GM19395 (cell line): ENCODE results near the gene CTNNBL1.
"Not testable (repeated sequence)": the region's sequence is repeated elsewhere in the genome, so short reads cannot be mapped to it uniquely, and the experiment has no call there.

Experiments used
- ATAC-seq: cut with Tn5 transposase; IDR thresholded peaks from one replicate; pipeline ENCODE4 v1.9.1; 2021; ENCODE audit warnings: mild to moderate bottlenecking, moderate library complexity; ENCODE audit not compliant: unreplicated experiment

The CTNNBL1 gene

GRCh38 chr20:37677969-37678861 is 15.6 kb upstream of the CTNNBL1 start:
- no peak for ATAC-seq

- ATAC-seq: not testable (repeated sequence)
These were observed 14.1 kb upstream of the CTNNBL1 start for GRCh38 chr20:37679751-37680150.

- ATAC-seq: no peak
These were observed 13.4 kb upstream of the CTNNBL1 start for GRCh38 chr20:37680420-37680819.

- ATAC-seq: no peak
These were observed 12.3 kb upstream of the CTNNBL1 start for GRCh38 chr20:37681384-37682112.

- not testable (repeated sequence) for ATAC-seq
These were observed 10.7 kb upstream of the CTNNBL1 start for GRCh38 chr20:37683146-37683545.

- no peak for ATAC-seq
These were observed 6.9 kb upstream of the CTNNBL1 start for GRCh38 chr20:37686762-37687477.

- ATAC-seq: no peak
These were observed 6.4 kb upstream of the CTNNBL1 start for GRCh38 chr20:37687478-37687805.

- no peak for ATAC-seq
These were observed 5.7 kb upstream of the CTNNBL1 start for GRCh38 chr20:37688093-37688492.

GRCh38 chr20:37690626-37691369 is 3.0 kb upstream of the CTNNBL1 start:
- no peak for ATAC-seq

GRCh38 chr20:37692459-37693166 is 1.2 kb upstream of the CTNNBL1 start:
- no peak for ATAC-seq

GRCh38 chr20:37693242-37693634 is 592 bp upstream of the CTNNBL1 start:
- no peak for ATAC-seq

- ATAC-seq: no peak
These were observed 2.0 kb downstream of the CTNNBL1 start for GRCh38 chr20:37695684-37696342.

- ATAC-seq: peak; percentile 60
These were observed 3.5 kb downstream of the CTNNBL1 start for GRCh38 chr20:37697314-37697713.

- ATAC-seq: no peak
These were observed 5.4 kb downstream of the CTNNBL1 start for GRCh38 chr20:37699202-37699601.

- no peak for ATAC-seq
These were observed 6.5 kb downstream of the CTNNBL1 start for GRCh38 chr20:37700301-37700700.

- ATAC-seq: not testable (repeated sequence)
These were observed 7.8 kb downstream of the CTNNBL1 start for GRCh38 chr20:37701676-37702075.

- ATAC-seq: no peak
These were observed 8.7 kb downstream of the CTNNBL1 start for GRCh38 chr20:37702403-37703034.

- ATAC-seq: no peak
These were observed 9.4 kb downstream of the CTNNBL1 start for GRCh38 chr20:37703035-37703845.
